HG02981 (cell line): ENCODE results near the gene CYP51A1.
"Not testable (repeated sequence)": the region's sequence is repeated elsewhere in the genome, so short reads cannot be mapped to it uniquely, and the experiment has no call there.

Experiments used
- ATAC-seq: cut with Tn5 transposase; IDR thresholded peaks from one replicate; pipeline ENCODE4 v1.9.1; 2021; ENCODE audit warnings: mild to moderate bottlenecking, moderate library complexity; ENCODE audit not compliant: unreplicated experiment

The CYP51A1 gene

GRCh38 chr7:92134271-92135051 lies at the start of gene CYP51A1:
CYP51A1 (minus strand) TSS chr7:92134477; CDS start chr7:92134364, 113 bp downstream.
- peak; percentile 90 for ATAC-seq

- ATAC-seq = peak; percentile 99
These were observed 44.9 kb upstream of the CYP51A1 start, which contains the start of gene LRRD1 for GRCh38 chr7:92178928-92179924. LRRD1 (minus strand) TSS chr7:92179142; CDS start chr7:92165202, 13,940 bp downstream.

GRCh38 chr7:92177362-92177761 lies 43.1 kb upstream of the CYP51A1 start:
- no peak for ATAC-seq

GRCh38 chr7:92169529-92169928 lies 35.3 kb upstream of the CYP51A1 start:
- not testable (repeated sequence) for ATAC-seq

- ATAC-seq = no peak
These were observed 27.0 kb upstream of the CYP51A1 start for GRCh38 chr7:92161271-92161670.

GRCh38 chr7:92158660-92159575 lies 24.6 kb upstream of the CYP51A1 start:
- peak; percentile 96 for ATAC-seq

- no peak for ATAC-seq
These were observed 22.7 kb upstream of the CYP51A1 start for GRCh38 chr7:92156990-92157389.

- no peak for ATAC-seq
These were observed 20.9 kb upstream of the CYP51A1 start for GRCh38 chr7:92155108-92155739.

- no peak for ATAC-seq
These were observed 16.3 kb upstream of the CYP51A1 start for GRCh38 chr7:92150450-92151017.

- no peak for ATAC-seq
These were observed 15.5 kb upstream of the CYP51A1 start for GRCh38 chr7:92149736-92150239.

GRCh38 chr7:92143192-92143880 lies 9.1 kb upstream of the CYP51A1 start:
- not testable (repeated sequence) for ATAC-seq

GRCh38 chr7:92142791-92143190 lies 8.5 kb upstream of the CYP51A1 start:
- not testable (repeated sequence) for ATAC-seq

- ATAC-seq = no peak
These were observed 6.9 kb upstream of the CYP51A1 start for GRCh38 chr7:92141161-92141560.

GRCh38 chr7:92137557-92137956 lies 3.3 kb upstream of the CYP51A1 start:
- ATAC-seq = no peak

GRCh38 chr7:92135052-92135889 lies 994 bp upstream of the CYP51A1 start:
- peak; percentile 5 for ATAC-seq

GRCh38 chr7:92133737-92134270 lies 473 bp downstream of the CYP51A1 start:
- peak; percentile 17 for ATAC-seq

- ATAC-seq = peak; percentile 19
These were observed 1.0 kb downstream of the CYP51A1 start for GRCh38 chr7:92133133-92133736.
